Panc1 (cell line): Measurements from ENCODE around the gene R3HDM4.

Experiments used
- CTCF ChIP-seq: fragments of 450-650 bp; IDR thresholded peaks from 2 replicates; pipeline ENCODE4 v1.5.1; 2017; ENCODE audit warnings: mild to moderate bottlenecking
- POLR2AphosphoS5 ChIP-seq: IDR thresholded peaks from 2 replicates; pipeline ENCODE4 v1.6.1; 2012; ENCODE audit warnings: mild to moderate bottlenecking, low read depth, low read length, moderate library complexity
- REST ChIP-seq, 2 experiments: IDR thresholded peaks; 2 replicates each; pipeline ENCODE4 v1.6.1; 2011 to 2012; ENCODE audit warnings: low read depth in 2 of 2, control low read depth in 1 of 2, low read length in 1 of 2, mild to moderate bottlenecking in 1 of 2, moderate library complexity in 1 of 2; ENCODE audit not compliant: insufficient read depth in 1 of 2
- TCF7L2 ChIP-seq: IDR thresholded peaks from 2 replicates; pipeline ENCODE4 v1.6.1; 2011; ENCODE audit warnings: mild to moderate bottlenecking, low read depth, low read length, inconsistent platforms

- no peak for TF ChIP-seq REST (IDR thresholded peaks at IDR 0.05; ENCODE audit: insufficient read depth in 1 of 2, low read depth in 2 of 2, low read length in 1 of 2)
- TF ChIP-seq CTCF, result no peak
- TF ChIP-seq POLR2AphosphoS5, result no peak
- no peak for TF ChIP-seq TCF7L2
These were observed 34.9 kb upstream of the R3HDM4 start for GRCh38 chr19:947707-948539.
